ENCODE measurements around the gene PCNX4. TPM values are rescaled to one million over a fixed set of nuclear protein-coding genes. Genes with fewer than 3 reads are reported as not detected.

PCNX4 gene
- total RNA-seq, 4 donors from 2014 or later: 11.3 to 42.8 (median 34.8) TPM

DNA sequence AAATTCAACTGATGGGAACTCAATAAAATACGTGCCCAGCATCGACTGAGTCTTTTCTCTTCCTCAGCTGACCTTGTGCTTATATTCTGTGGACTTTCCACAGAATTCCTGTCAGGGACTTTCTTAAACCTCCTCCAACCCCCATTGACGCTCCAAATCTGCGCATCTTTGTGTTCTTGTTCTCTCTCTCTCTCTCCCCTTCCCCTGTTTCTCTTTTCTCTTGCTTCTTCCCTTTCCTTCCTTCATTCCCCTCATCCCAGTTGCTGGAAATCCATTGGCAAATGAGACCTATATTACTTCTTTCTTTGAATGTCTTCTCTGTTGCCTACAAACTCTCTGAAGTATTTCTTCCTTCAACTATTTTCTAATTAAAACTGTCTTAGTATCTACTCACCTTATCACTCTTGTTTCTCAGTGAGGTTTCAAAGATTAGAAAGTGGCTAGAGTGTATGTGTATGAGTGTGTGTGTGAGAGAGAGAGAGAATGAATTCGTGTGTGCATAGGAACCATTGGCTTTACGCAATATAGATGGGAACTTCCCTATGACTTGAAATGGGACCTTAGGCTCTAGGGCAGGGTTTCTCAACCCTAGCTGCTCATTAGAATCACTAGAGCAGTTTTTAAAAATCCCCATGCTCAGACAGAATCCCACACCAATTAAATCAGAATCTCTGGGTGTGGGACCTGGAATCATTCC, 115.3 kb downstream of the PCNX4 start:
- ATAC-seq: no peak
- in situ Hi-C loops (cut with MboI; ENCODE audit: low sequenced_read_pairs in 4 of 4) (loop anchor here in 1 of 4 donors (25.0 kb wide), 1 partner anchor 105 kb away; no protein-coding TSS in a partner anchor), intact Hi-C loops (cut with DNase I; ENCODE audit: low total_unique reads) (no loop called here)

DNA sequence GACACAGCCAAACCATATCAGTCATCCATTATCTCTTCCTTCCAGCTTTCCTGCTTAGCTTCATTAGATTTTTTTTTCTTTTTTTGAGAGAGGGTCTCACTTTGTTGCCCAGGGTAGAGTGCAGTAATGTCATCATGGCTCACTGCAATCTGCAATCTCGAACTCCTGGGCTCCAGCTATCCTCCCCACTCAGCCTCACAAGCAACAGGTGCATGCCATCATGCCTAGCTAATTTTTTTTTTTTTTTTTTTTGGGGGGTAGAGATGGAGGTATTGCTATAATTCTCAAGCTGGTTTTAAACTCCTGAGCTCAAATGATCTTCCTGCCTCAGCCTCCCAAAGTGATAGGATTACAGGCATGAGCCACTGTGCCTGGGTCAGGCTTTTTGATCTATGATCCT, 119.0 kb downstream of the PCNX4 start:
- in situ Hi-C loops (cut with MboI; ENCODE audit: low sequenced_read_pairs in 4 of 4) (loop anchor here in 1 of 4 donors (25.0 kb wide), 1 partner anchor 102 kb away; no protein-coding TSS in a partner anchor), intact Hi-C loops (cut with DNase I; ENCODE audit: low total_unique reads) (no loop called here)
- no peak overlapping the region for H3K27ac ChIP-seq
- no peak overlapping the region for H3K4me3 ChIP-seq
- TF ChIP-seq CTCF (IDR thresholded peaks at IDR 0.05 in 4 of 5, conservative IDR thresholded peaks at IDR 0.05 in 1 of 5) (no peak), POLR2A (IDR thresholded peaks at IDR 0.05) (no peak)
- ATAC-seq (no peak), DNase-seq (no peak)
- no peaks in the 10 kb centered on the region for H3K36me3 ChIP-seq
- no peaks in the 10 kb centered on the region for H3K9me3 ChIP-seq
- H3K27me3 ChIP-seq: no peaks in the 10 kb centered on the region
- H3K4me1 ChIP-seq: peaks cover 9 to 11% of the 10 kb centered on the region in 2 donors

More for the DNA sequence above, 115.3 kb downstream of the PCNX4 start:
- no peak for DNase-seq
- Histone ChIP-seq H3K9me3 (no peaks in the 10 kb centered on the region), H3K27me3 (no peaks in the 10 kb centered on the region), H3K4me3 (no peak overlapping the region), H3K27ac (no peak overlapping the region), H3K4me1 (peaks cover 11 to 15% of the 10 kb centered on the region in 2 donors), H3K36me3 (no peaks in the 10 kb centered on the region)
- TF ChIP-seq POLR2A (IDR thresholded peaks at IDR 0.05): no peak
- TF ChIP-seq CTCF (IDR thresholded peaks at IDR 0.05 in 4 of 5, conservative IDR thresholded peaks at IDR 0.05 in 1 of 5): no peak

- TF ChIP-seq POLR2A (IDR thresholded peaks at IDR 0.05) (no peak), CTCF (IDR thresholded peaks at IDR 0.05 in 4 of 5, conservative IDR thresholded peaks at IDR 0.05 in 1 of 5) (no peak)
- ATAC-seq (no peak), DNase-seq (no peak)
- intact Hi-C loops (cut with DNase I; ENCODE audit: low total_unique reads) (no loop called here), in situ Hi-C loops (cut with MboI; ENCODE audit: low sequenced_read_pairs in 4 of 4) (loop anchor here in 1 of 4 donors (25.0 kb wide), 1 partner anchor 101 kb away; no protein-coding TSS in a partner anchor)
- no peak overlapping the region for H3K4me3 ChIP-seq
- peaks cover 12 to 16% of the 10 kb centered on the region in 2 donors for H3K4me1 ChIP-seq
- no peaks in the 10 kb centered on the region for H3K36me3 ChIP-seq
- no peak overlapping the region for H3K27ac ChIP-seq
- no peaks in the 10 kb centered on the region for H3K27me3 ChIP-seq
- no peaks in the 10 kb centered on the region for H3K9me3 ChIP-seq
These were observed 119.4 kb downstream of the PCNX4 start for GRCh38 chr14:60211153-60211552.

DNA sequence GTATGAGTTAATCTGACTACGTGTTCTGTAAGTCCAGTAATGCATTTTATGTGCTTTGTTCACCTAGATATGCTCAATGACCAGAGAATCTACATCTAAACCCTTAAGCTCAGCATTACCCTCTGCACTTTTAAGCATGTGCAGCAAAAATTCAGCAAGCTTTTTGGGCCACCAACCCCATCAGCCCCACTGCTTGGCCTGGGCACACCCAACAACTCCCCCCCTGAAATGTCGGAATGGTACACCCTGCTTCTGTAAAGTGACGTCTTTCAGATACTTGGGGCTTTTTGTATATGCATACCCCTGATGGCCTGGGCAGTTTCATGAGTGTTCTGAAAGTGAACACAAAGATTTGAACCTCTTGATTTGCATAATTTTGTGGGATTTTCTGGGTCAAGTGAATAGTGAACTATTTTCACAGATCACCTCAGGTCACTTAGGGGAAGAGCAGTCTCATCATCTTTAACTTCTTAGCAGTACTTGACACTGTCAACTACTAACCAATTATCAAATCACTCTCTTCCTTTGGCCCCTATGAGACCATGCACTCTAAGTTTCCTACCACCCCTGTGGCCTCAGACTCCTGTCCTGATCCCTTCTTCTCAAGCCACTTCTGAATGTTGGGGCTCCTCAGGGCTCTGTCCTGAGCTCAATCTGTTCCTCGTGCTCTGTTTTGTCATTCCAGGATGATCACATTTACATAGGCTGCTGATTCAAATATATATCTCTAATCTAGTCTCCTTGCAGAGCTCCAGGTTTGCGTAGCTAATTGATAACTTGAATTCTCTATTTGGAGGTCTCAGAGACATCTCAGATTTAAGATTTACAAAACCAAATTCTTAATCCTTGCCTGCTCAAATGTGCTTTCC, 121.0 kb downstream of the PCNX4 start:
- Histone ChIP-seq H3K27me3 (no peaks in the 10 kb centered on the region), H3K36me3 (no peaks in the 10 kb centered on the region), H3K9me3 (no peaks in the 10 kb centered on the region), H3K4me3 (no peak overlapping the region), H3K27ac (no peak overlapping the region), H3K4me1 (peaks cover 25 to 29% of the 10 kb centered on the region in 2 donors)
- no peak for DNase-seq
- intact Hi-C loops (cut with DNase I; ENCODE audit: low total_unique reads): no loop called here
- TF ChIP-seq CTCF (IDR thresholded peaks at IDR 0.05 in 4 of 5, conservative IDR thresholded peaks at IDR 0.05 in 1 of 5): no peak
- TF ChIP-seq POLR2A (IDR thresholded peaks at IDR 0.05): no peak
- in situ Hi-C loops (cut with MboI; ENCODE audit: low sequenced_read_pairs in 4 of 4): loop anchor here in 1 of 4 donors (25.0 kb wide), 1 partner anchor 100 kb away; no protein-coding TSS in a partner anchor
- ATAC-seq: no peak
